IPS-18c (cell line): Measurements from ENCODE around the gene NEFH.
"Not testable (repeated sequence)": the region's sequence is repeated elsewhere in the genome, so short reads cannot be mapped to it uniquely, and the experiment has no call there.

Source experiments
- H3K4me3 ChIP-seq: 2 replicates; pipeline ENCODE4 v1.7.0; 2013; ENCODE audit warnings: low read depth, mild to moderate bottlenecking, low read length, moderate library complexity; ENCODE audit not compliant: insufficient read depth
- H3K9me3 ChIP-seq: one replicate; pipeline ENCODE4 v1.6.1; 2013; ENCODE audit warnings: mild to moderate bottlenecking, low read length, moderate library complexity; ENCODE audit not compliant: control insufficient read depth, insufficient read depth

NEFH gene

GRCh38 chr22:29482253-29482652 lies 2.2 kb downstream of the NEFH start:
- Histone ChIP-seq H3K9me3 (peaks cover 6% of the 10 kb centered on the region), H3K4me3 (peak overlapping the region; percentile 20)

DNA sequence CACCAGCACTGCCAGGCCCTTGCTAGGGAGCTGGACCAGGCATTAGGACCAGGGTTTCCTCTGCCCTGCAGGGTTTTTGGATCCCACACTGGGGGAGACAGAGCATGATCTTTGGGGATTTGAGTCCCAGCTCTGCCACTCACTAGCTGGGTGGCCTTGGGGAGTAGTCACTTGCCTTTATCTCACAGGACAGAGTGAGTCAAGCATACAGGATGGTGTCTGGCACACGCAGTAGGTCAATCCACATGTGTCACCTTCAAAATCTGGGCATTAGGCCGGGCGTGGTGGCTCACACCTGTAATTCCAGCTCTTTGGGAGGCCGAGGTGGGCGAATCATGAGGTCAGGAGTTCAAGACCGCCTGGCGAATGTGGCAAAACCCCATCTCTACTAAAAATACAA lies 2.7 kb downstream of the NEFH start:
- Histone ChIP-seq H3K4me3 (no peak overlapping the region), H3K9me3 (peaks cover 6% of the 10 kb centered on the region)

DNA sequence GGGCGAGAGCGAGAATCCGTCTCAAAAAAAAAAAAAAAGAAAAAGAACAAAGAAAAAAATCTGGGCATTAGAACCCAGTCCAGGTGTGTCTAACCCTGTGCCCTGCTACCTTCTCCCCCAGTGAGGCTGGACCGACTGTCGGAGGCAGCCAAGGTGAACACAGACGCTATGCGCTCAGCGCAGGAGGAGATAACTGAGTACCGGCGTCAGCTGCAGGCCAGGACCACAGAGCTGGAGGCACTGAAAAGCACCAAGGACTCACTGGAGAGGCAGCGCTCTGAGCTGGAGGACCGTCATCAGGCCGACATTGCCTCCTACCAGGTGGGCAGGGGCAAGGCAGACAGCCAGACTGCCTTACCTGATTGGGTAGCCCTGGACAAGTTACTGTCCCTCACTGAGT lies 3.2 kb downstream of the NEFH start:
- H3K9me3 ChIP-seq, result peaks cover 6% of the 10 kb centered on the region
- H3K4me3 ChIP-seq, result no peak overlapping the region

- Histone ChIP-seq H3K4me3 (no peak overlapping the region), H3K9me3 (peaks cover 6% of the 10 kb centered on the region)
Measured at GRCh38 chr22:29484642-29485041, 4.6 kb downstream of the NEFH start.

DNA sequence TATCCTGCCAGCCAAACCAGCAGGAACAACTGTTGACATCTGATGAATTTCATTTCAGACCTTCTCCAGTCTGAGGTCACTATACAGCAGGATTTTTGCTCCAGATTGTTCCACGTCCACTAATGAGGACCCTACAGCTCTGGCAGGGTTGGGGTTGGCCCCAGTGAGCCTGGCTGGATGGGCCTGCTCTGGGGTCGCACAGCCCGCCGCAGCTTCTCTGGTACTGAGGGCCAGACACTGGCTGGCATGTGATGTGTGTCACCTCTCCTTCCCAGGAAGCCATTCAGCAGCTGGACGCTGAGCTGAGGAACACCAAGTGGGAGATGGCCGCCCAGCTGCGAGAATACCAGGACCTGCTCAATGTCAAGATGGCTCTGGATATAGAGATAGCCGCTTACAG lies 5.4 kb downstream of the NEFH start:
- Histone ChIP-seq H3K4me3 (no peak overlapping the region), H3K9me3 (peaks cover 4% of the 10 kb centered on the region)

- no peak overlapping the region for H3K4me3 ChIP-seq
Measured at GRCh38 chr22:29487426-29487986, 7.5 kb downstream of the NEFH start.

DNA sequence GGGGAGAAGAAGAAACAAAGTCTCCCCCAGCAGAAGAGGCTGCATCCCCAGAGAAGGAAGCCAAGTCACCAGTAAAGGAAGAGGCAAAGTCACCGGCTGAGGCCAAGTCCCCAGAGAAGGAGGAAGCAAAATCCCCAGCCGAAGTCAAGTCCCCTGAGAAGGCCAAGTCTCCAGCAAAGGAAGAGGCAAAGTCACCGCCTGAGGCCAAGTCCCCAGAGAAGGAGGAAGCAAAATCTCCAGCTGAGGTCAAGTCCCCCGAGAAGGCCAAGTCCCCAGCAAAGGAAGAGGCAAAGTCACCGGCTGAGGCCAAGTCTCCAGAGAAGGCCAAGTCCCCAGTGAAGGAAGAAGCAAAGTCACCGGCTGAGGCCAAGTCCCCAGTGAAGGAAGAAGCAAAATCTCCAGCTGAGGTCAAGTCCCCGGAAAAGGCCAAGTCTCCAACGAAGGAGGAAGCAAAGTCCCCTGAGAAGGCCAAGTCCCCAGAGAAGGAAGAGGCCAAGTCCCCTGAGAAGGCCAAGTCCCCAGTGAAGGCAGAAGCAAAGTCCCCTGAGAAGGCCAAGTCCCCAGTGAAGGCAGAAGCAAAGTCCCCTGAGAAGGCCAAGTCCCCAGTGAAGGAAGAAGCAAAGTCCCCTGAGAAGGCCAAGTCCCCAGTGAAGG lies 9.2 kb downstream of the NEFH start:
- H3K4me3 ChIP-seq, H3K9me3 ChIP-seq: not testable (repeated sequence)

More at GRCh38 chr22:29487426-29487986, 7.5 kb downstream of the NEFH start:
- H3K9me3 ChIP-seq, result no peaks in the 10 kb centered on the region

DNA sequence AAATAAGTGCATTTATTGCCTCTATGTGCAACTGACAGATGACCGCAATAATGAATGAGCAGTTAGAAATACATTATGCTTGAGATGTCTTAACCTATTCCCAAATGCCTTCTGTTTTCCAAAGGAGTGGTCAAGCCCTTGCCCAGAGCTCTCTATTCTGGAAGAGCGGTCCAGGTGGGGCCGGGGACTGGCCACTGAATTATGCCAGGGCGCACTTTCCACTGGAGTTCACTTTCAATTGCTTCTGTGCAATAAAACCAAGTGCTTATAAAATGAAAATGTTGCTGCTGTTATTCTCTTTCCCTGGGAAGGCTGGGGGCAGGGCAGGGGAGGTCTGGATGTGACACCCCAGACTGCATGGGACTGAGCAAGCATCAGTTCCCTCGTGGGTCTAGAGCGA lies 11.0 kb downstream of the NEFH start:
- Histone ChIP-seq H3K4me3 (no peak overlapping the region), H3K9me3 (no peaks in the 10 kb centered on the region)

DNA sequence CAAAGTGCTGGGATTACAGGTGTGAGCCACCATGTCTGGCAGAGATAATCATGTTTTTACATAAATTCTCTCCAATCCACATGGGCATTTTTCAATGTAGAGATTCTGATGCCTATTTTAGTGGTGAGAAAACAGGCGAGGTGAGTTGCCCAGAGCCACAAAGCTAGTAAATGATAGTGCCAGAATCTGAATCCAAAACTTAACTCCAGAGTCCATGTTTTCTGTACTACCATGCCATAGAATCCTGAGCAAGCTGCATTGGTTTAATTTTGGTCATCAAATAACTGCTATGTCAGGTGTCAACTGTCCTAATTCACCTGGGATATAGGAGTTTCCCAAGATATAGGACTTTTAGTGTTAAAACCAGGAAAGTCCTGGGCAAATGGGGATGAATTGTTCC lies 13.6 kb downstream of the NEFH start:
- no peaks in the 10 kb centered on the region for H3K9me3 ChIP-seq
- no peak overlapping the region for H3K4me3 ChIP-seq

DNA sequence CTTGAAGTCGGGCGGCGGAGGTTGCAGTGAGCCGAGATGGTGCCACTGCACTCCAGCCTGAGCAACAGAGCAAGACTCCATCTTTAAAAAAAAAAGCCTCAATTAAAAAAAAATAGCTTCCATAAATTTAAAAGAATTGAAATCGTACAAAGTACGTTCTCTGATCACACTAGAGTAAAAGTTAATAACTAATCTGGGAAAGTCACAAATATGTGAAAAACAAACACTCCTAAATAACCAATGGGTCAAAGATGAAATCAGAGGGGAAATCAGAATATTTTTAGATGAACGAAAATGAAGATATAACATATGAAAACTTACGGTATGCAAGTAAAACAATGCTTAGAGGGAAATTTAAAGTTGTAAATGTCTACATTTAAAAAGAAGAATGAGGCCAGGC lies 19.8 kb downstream of the NEFH start:
- no peak overlapping the region for H3K4me3 ChIP-seq
- H3K9me3 ChIP-seq, result no peaks in the 10 kb centered on the region

- Histone ChIP-seq H3K4me3 (no peak overlapping the region), H3K9me3 (no peaks in the 10 kb centered on the region)
Measured at GRCh38 chr22:29503811-29504372, 23.9 kb downstream of the NEFH start.

- H3K4me3 ChIP-seq, result no peak overlapping the region
- H3K9me3 ChIP-seq, result no peaks in the 10 kb centered on the region
Measured at GRCh38 chr22:29509298-29509697, 29.3 kb downstream of the NEFH start.

DNA sequence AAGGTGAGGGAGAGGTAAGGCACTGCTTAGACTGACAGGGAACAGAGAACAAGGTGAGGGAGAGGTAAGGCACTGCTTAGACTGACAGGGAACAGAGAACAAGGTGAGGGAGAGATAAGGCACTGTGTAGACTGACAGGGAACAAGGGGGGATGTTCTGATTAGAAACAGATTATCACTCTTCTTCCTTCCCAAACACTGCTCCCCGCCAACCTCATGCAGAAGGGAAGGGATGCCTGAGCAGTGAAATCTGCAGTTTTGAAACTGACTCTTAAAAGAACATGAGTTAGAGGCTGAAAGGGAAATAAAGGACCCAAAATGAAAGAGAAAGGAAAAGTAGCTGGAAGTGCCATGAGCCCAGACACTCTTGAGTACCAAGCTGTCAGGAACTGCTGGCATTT lies 29.8 kb downstream of the NEFH start:
- H3K9me3 ChIP-seq, result no peaks in the 10 kb centered on the region

DNA sequence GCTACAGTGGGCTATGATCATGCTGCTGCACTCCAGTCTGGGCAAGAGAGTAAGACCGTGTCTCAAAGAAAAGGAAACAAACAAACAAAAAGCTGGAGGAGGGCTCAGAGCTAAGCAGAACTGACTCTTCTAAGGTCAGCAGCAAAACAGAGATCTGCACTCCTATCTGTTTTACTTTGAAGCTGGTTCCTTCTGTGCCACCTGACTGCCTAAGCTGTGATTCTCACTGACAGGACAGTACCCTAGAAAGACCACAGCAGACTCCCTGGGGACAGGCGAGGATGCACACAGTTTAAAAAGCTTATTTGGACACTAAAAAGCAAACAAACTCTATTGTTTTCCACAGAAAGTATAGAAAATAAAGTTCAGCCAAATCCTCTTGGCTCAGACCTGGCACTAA lies 30.5 kb downstream of the NEFH start:
- Histone ChIP-seq H3K4me3 (no peak overlapping the region), H3K9me3 (no peaks in the 10 kb centered on the region)

More for the DNA sequence above, 29.8 kb downstream of the NEFH start:
- H3K4me3 ChIP-seq, result no peak overlapping the region

GRCh38 chr22:29511126-29511862 lies 31.3 kb downstream of the NEFH start:
- Histone ChIP-seq H3K4me3 (no peak overlapping the region), H3K9me3 (no peaks in the 10 kb centered on the region)

DNA sequence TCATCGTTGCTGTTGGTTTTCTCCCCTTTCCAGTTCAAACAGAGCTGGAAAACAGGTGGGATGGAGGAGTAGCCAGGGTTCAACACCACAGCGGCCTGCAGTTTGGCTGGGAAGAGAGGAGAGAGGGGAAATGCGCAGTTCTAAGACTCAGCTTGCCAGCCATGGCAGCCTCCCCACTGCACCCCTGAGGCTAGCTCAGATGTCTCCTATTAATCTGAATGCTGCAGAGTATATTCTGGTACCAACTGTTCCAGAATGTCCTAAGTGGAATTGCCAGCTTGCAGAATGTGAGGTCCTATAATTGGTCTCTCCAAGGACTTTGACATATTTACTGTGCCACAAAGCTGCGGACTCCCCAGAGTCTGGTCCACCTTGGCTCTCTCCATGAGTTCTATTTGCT lies 32.0 kb downstream of the NEFH start:
- Histone ChIP-seq H3K4me3 (no peak overlapping the region), H3K9me3 (no peaks in the 10 kb centered on the region)

DNA sequence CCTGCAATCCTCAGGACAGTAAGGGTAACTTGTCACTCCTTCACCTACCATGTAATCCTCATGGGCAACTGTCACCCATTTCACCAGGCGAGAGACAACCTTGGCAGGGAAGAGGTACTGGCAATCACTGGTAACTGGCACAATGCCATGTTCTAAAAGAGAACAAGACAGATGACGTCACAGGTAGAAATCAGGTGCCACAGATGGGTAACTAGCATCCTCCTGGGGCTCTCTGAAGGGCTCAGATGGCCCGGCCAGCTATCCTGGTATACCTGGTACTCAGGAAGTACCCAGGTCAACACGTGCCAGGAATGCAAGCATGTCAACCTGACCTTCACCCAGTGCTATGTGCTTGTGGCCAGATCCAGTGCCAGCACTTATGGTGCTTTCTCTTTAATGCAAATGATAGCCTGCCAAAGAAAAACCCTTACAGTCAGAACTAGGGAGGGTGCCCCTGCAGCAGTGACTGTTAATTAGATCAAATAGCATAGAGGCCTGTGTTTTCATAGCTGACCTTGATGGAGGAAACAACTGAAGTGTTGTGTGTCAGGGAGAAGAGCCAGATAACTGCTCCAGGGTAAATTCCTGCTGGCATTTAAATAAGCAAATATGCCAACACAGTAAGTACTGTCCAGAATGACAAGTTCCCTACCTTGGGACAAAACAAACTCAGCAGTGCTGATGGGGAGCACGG lies 37.3 kb downstream of the NEFH start:
- Histone ChIP-seq H3K4me3 (no peak overlapping the region), H3K9me3 (no peaks in the 10 kb centered on the region)

GRCh38 chr22:29518427-29518826 lies 38.4 kb downstream of the NEFH start:
- H3K9me3 ChIP-seq, result no peaks in the 10 kb centered on the region
- H3K4me3 ChIP-seq, result no peak overlapping the region
